Trophoblast cell (in vitro differentiated cells and primary cell): ENCODE data around the gene COL3A1.

Experiments
- DNase-seq, 2 donors: peaks; one replicate each; pipeline ENCODE4 v3.0.0-alpha.2; 2016
- H2AFZ ChIP-seq: 2 replicates; pipeline ENCODE4 v1.6.1; 2013; ENCODE audit warnings: low read length, moderate library complexity, mild to moderate bottlenecking; ENCODE audit not compliant: insufficient read depth, poor library complexity
- H2AK5ac ChIP-seq: 2 replicates; pipeline ENCODE4 v1.6.1; 2013; ENCODE audit warnings: mild to moderate bottlenecking, low read length
- H2BK120ac ChIP-seq: 2 replicates; pipeline ENCODE4 v1.6.1; 2013; ENCODE audit warnings: low read length, mild to moderate bottlenecking, moderate library complexity; ENCODE audit not compliant: insufficient read depth, poor library complexity
- H2BK12ac ChIP-seq: 2 replicates; pipeline ENCODE4 v1.6.1; 2013; ENCODE audit warnings: mild to moderate bottlenecking, low read length, moderate library complexity
- H2BK5ac ChIP-seq: 2 replicates; pipeline ENCODE4 v1.6.1; 2013; ENCODE audit warnings: low read length, low read depth, moderate library complexity, mild to moderate bottlenecking; ENCODE audit not compliant: poor library complexity
- H3K14ac ChIP-seq: 2 replicates; pipeline ENCODE4 v1.6.1; 2013; ENCODE audit warnings: mild to moderate bottlenecking, low read length
- H3K18ac ChIP-seq: 2 replicates; pipeline ENCODE4 v1.6.1; 2013; ENCODE audit warnings: mild to moderate bottlenecking, low read length
- H3K23ac ChIP-seq: 2 replicates; pipeline ENCODE4 v1.6.1; 2013; ENCODE audit warnings: low read length
- H3K27ac ChIP-seq: 2 replicates; pipeline ENCODE4 v1.5.1; 2013; ENCODE audit warnings: low read depth, mild to moderate bottlenecking, inconsistent platforms, low read length, moderate library complexity
- H3K27me3 ChIP-seq: 2 replicates; pipeline ENCODE4 v1.6.1; 2013; ENCODE audit warnings: inconsistent platforms, mild to moderate bottlenecking, low read length, moderate library complexity; ENCODE audit not compliant: insufficient read depth
- H3K36me3 ChIP-seq, 2 experiments: 1 replicate in 1 of 2; 2 replicates in 1 of 2; pipeline ENCODE4 v1.6.1; 2013; ENCODE audit warnings: low read length in 2 of 2, mild to moderate bottlenecking in 2 of 2, moderate library complexity in 1 of 2; ENCODE audit not compliant: insufficient read depth in 2 of 2, control insufficient read depth in 1 of 2
- H3K4ac ChIP-seq: 2 replicates; pipeline ENCODE4 v1.6.1; 2013; ENCODE audit warnings: low read depth, mild to moderate bottlenecking, low read length, moderate library complexity
- H3K4me1 ChIP-seq, 2 experiments: 1 replicate in 1 of 2; 2 replicates in 1 of 2; pipeline ENCODE4 v1.6.1; 2013; ENCODE audit warnings: low read length in 2 of 2, mild to moderate bottlenecking in 2 of 2, moderate library complexity in 1 of 2; ENCODE audit not compliant: insufficient read depth in 2 of 2, control insufficient read depth in 1 of 2
- H3K4me2 ChIP-seq: 2 replicates; pipeline ENCODE4 v1.6.1; 2013; ENCODE audit warnings: inconsistent platforms, mild to moderate bottlenecking, low read length, moderate library complexity
- H3K4me3 ChIP-seq: 2 replicates; pipeline ENCODE4 v1.5.1; 2013; ENCODE audit warnings: mild to moderate bottlenecking, low read depth, low read length, inconsistent platforms
- H3K79me1 ChIP-seq: one replicate; pipeline ENCODE4 v1.6.1; 2013; ENCODE audit warnings: low read length
- H3K79me2 ChIP-seq: 2 replicates; pipeline ENCODE4 v1.6.1; 2013; ENCODE audit warnings: low read length, mild to moderate bottlenecking; ENCODE audit not compliant: control insufficient read depth, insufficient read depth, poor library complexity
- H3K9ac ChIP-seq: 2 replicates; pipeline ENCODE4 v1.6.1; 2013; ENCODE audit warnings: mild to moderate bottlenecking, low read length
- H3K9me3 ChIP-seq: 2 replicates; pipeline ENCODE4 v1.6.1; 2013; ENCODE audit warnings: low read depth, mild to moderate bottlenecking, control low read depth, inconsistent platforms, low read length; ENCODE audit not compliant: insufficient read depth
- H4K12ac ChIP-seq: 2 replicates; pipeline ENCODE4 v1.6.1; 2013; ENCODE audit warnings: low read depth, mild to moderate bottlenecking, low read length, moderate library complexity
- H4K8ac ChIP-seq: 2 replicates; pipeline ENCODE4 v1.6.1; 2013; ENCODE audit warnings: low read depth, mild to moderate bottlenecking, low read length, moderate library complexity
- H4K91ac ChIP-seq: one replicate; pipeline ENCODE4 v1.6.1; 2013; ENCODE audit warnings: low read depth, mild to moderate bottlenecking, low read length, moderate library complexity
- WGBS: extraction: QIAGEN DNeasy Blood & Tissue Kit; methylation state at CpG from one replicate; pipeline ENCODE4 v1.1.7; 2013; ENCODE audit warnings: missing lambda C conversion rate; ENCODE audit not compliant: insufficient read length, insufficient coverage; ENCODE audit errors: extremely low coverage; 5-methylcytosine and 5-hydroxymethylcytosine counted together

The COL3A1 gene

GRCh38 chr2:189049709-189050164 lies 75.6 kb downstream of the COL3A1 start:
- no peak overlapping the region for H3K18ac ChIP-seq
- H3K79me1 ChIP-seq: no peaks in the 10 kb centered on the region
- no peak overlapping the region for H3K4me2 ChIP-seq
- H2AFZ ChIP-seq: no peak overlapping the region
- no peaks in the 10 kb centered on the region for H3K79me2 ChIP-seq
- no peak overlapping the region for H4K8ac ChIP-seq
- no peak overlapping the region for H2BK120ac ChIP-seq
- WGBS: no CpG with 5 or more reads among the region's 1 CpG
- H3K4me3 ChIP-seq: no peak overlapping the region
- no peak overlapping the region for H4K91ac ChIP-seq
- no peak overlapping the region for H3K9ac ChIP-seq
- H4K12ac ChIP-seq: no peak overlapping the region
- no peak overlapping the region for H3K4ac ChIP-seq
- H2BK12ac ChIP-seq: no peak overlapping the region
- H3K27ac ChIP-seq: no peak overlapping the region
- no peak overlapping the region for H2AK5ac ChIP-seq
- H3K27me3 ChIP-seq: no peaks in the 10 kb centered on the region
- no peak for DNase-seq
- no peaks in the 10 kb centered on the region for H3K4me1 ChIP-seq
- H3K14ac ChIP-seq: no peak overlapping the region
- H3K36me3 ChIP-seq: peaks cover 13 to 23% of the 10 kb centered on the region in 2 experiments
- H3K9me3 ChIP-seq: no peaks in the 10 kb centered on the region
- H3K23ac ChIP-seq: no peak overlapping the region
- no peak overlapping the region for H2BK5ac ChIP-seq

GRCh38 chr2:189050165-189050712 lies 76.1 kb downstream of the COL3A1 start:
- H4K8ac ChIP-seq: no peak overlapping the region
- no peak for DNase-seq
- no peaks in the 10 kb centered on the region for H3K27me3 ChIP-seq
- H2BK12ac ChIP-seq: no peak overlapping the region
- H2BK5ac ChIP-seq: no peak overlapping the region
- no peak overlapping the region for H2AFZ ChIP-seq
- H3K4ac ChIP-seq: no peak overlapping the region
- H3K79me2 ChIP-seq: no peaks in the 10 kb centered on the region
- H3K9ac ChIP-seq: no peak overlapping the region
- peaks cover 16 to 23% of the 10 kb centered on the region in 2 experiments for H3K36me3 ChIP-seq
- no peak overlapping the region for H3K4me2 ChIP-seq
- no peaks in the 10 kb centered on the region for H3K79me1 ChIP-seq
- no peak overlapping the region for H3K23ac ChIP-seq
- H3K4me1 ChIP-seq: no peaks in the 10 kb centered on the region
- H3K14ac ChIP-seq: no peak overlapping the region
- no CpG with 5 or more reads among the region's 7 CpGs for WGBS
- H2AK5ac ChIP-seq: no peak overlapping the region
- no peak overlapping the region for H3K27ac ChIP-seq
- H4K91ac ChIP-seq: no peak overlapping the region
- H3K4me3 ChIP-seq: no peak overlapping the region
- no peak overlapping the region for H4K12ac ChIP-seq
- H3K18ac ChIP-seq: no peak overlapping the region
- H2BK120ac ChIP-seq: no peak overlapping the region
- H3K9me3 ChIP-seq: no peaks in the 10 kb centered on the region

GRCh38 chr2:189056200-189057106 lies 82.3 kb downstream of the COL3A1 start:
- Histone ChIP-seq H3K79me2 (no peaks in the 10 kb centered on the region), H3K4me2 (no peak overlapping the region), H3K79me1 (no peaks in the 10 kb centered on the region), H3K9me3 (no peaks in the 10 kb centered on the region), H2BK12ac (no peak overlapping the region), H2BK5ac (no peak overlapping the region), H4K12ac (no peak overlapping the region), H4K8ac (no peak overlapping the region), H3K23ac (no peak overlapping the region), H3K27ac (no peak overlapping the region), H2AK5ac (no peak overlapping the region), H3K9ac (no peak overlapping the region), H3K4me1 (no peaks in the 10 kb centered on the region), H3K18ac (no peak overlapping the region), H3K4me3 (no peak overlapping the region), H3K36me3 (peaks cover 7 to 13% of the 10 kb centered on the region in 2 experiments), H4K91ac (no peak overlapping the region), H2AFZ (no peak overlapping the region), H3K4ac (no peak overlapping the region), H2BK120ac (no peak overlapping the region), H3K27me3 (no peaks in the 10 kb centered on the region), H3K14ac (no peak overlapping the region)
- WGBS: no CpG with 5 or more reads among the region's 4 CpGs
- DNase-seq: no peak

DNA sequence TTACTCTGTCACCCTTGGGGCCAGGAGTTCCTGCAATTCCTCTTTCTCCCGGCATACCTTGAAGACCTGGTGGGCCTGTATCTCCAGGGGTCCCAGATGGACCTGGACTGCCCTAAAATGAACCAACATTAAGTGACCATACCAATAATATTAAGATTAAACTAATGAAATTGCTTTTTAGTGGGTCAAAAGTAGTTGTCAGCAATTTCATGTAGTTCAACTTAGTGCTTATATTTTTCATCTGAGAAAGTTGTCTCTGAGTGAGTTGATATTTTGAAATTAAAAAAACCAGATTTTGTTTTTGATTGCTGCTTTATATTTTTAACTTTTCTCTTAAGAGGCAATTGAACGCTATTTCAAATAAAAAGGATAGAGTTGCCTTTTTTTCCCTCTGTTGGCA lies 83.1 kb downstream of the COL3A1 start:
- Histone ChIP-seq H4K12ac (no peak overlapping the region), H2BK5ac (no peak overlapping the region), H3K4me2 (no peak overlapping the region), H3K9me3 (no peaks in the 10 kb centered on the region), H3K4me1 (no peaks in the 10 kb centered on the region), H3K4me3 (no peak overlapping the region), H4K8ac (no peak overlapping the region), H2AFZ (no peak overlapping the region), H3K4ac (no peak overlapping the region), H3K79me2 (no peaks in the 10 kb centered on the region), H2AK5ac (no peak overlapping the region), H3K23ac (no peak overlapping the region), H3K36me3 (peaks cover 7 to 11% of the 10 kb centered on the region in 2 experiments), H3K27me3 (no peaks in the 10 kb centered on the region), H3K14ac (no peak overlapping the region), H3K79me1 (no peaks in the 10 kb centered on the region), H3K27ac (no peak overlapping the region), H4K91ac (no peak overlapping the region), H3K18ac (no peak overlapping the region), H2BK12ac (no peak overlapping the region), H2BK120ac (no peak overlapping the region), H3K9ac (no peak overlapping the region)
- no CpG with 5 or more reads among the region's 2 CpGs for WGBS
- DNase-seq: no peak
